ENCODE data around the gene ZNF430. TPM values are rescaled to one million over a fixed set of nuclear protein-coding genes. Genes with fewer than 3 reads are reported as not detected.

Gene ZNF430
- total RNA-seq, 3 donors from 2014 or later = 8.3 to 19.0 (median 10.2) TPM

DNA sequence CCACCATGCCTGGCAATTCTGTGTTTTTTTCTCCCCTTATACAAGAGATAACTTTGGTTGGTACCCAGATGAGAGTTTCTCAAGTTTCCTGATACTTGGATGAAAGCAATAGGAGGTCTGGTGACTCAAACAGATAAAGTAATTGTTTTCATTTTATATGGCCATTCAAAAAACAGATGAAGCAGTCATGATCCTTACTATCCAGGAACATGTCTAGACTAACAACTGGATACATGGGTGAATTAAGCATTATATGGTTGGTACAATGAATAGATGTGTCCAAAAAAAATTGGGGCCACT lies 8.5 kb downstream of the ZNF430 start:
- no peaks in the 10 kb centered on the region for H3K36me3 ChIP-seq
- no peak for TF ChIP-seq CTCF (IDR thresholded peaks at IDR 0.05)
- TF ChIP-seq POLR2AphosphoS5 (IDR thresholded peaks at IDR 0.05) = no peak
- TF ChIP-seq POLR2A (IDR thresholded peaks at IDR 0.05) = no peak

GRCh38 chr19:21045028-21045427 lies 24.6 kb downstream of the ZNF430 start:
- Histone ChIP-seq H3K4me1 (no peaks in the 10 kb centered on the region), H3K4me3 (no peak overlapping the region), H3K36me3 (peaks cover 7% of the 10 kb centered on the region), H3K27ac (no peak overlapping the region), H3K27me3 (no peaks in the 10 kb centered on the region), H3K9me3 (peaks cover 18 to 39% of the 10 kb centered on the region in 2 donors)
- TF ChIP-seq POLR2A (IDR thresholded peaks at IDR 0.05) (no peak), POLR2AphosphoS5 (IDR thresholded peaks at IDR 0.05) (no peak), CTCF (IDR thresholded peaks at IDR 0.05) (no peak)
- DNase-seq (ENCODE audit: low spot score in 2 of 2) = no peak
- intact Hi-C loops (cut with DNase I; ENCODE audit: low total_unique reads) = no loop called here

More for the DNA sequence above, 8.5 kb downstream of the ZNF430 start:
- H3K27ac ChIP-seq = no peak overlapping the region
- no peak for DNase-seq (ENCODE audit: low spot score in 2 of 2)
- no peaks in the 10 kb centered on the region for H3K4me1 ChIP-seq
- intact Hi-C loops (cut with DNase I; ENCODE audit: low total_unique reads) = no loop called here
- no peaks in the 10 kb centered on the region for H3K9me3 ChIP-seq
- no peaks in the 10 kb centered on the region for H3K27me3 ChIP-seq
- no peak overlapping the region for H3K4me3 ChIP-seq

DNA sequence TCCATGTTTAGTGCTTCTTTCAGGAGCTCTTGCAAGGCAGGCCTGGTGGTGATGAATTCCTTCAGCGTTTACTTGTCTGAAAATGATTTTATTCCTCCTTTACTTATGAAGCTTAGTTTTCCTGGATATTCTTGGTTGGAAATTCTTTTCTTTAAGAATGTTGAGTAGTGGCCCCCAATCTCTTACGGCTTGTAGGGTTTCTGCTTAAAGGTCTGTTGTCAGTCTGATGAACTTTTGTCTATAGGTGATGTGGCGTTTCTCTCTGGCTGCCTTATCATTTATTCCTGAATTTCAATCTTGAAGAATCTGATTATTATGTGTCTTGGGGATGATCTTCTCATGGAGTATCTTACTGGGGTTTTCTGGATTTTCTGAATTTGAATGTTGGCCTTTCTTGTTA lies 26.0 kb downstream of the ZNF430 start:
- H3K27me3 ChIP-seq = no peaks in the 10 kb centered on the region
- intact Hi-C loops (cut with DNase I; ENCODE audit: low total_unique reads) = no loop called here
- no peak overlapping the region for H3K27ac ChIP-seq
- no peaks in the 10 kb centered on the region for H3K4me1 ChIP-seq
- peaks cover 7% of the 10 kb centered on the region for H3K36me3 ChIP-seq
- peaks cover 20 to 49% of the 10 kb centered on the region in 2 donors for H3K9me3 ChIP-seq
- TF ChIP-seq CTCF (IDR thresholded peaks at IDR 0.05) = no peak
- no peak for TF ChIP-seq POLR2AphosphoS5 (IDR thresholded peaks at IDR 0.05)
- no peak for TF ChIP-seq POLR2A (IDR thresholded peaks at IDR 0.05)
- DNase-seq (ENCODE audit: low spot score in 2 of 2) = no peak
- H3K4me3 ChIP-seq = no peak overlapping the region

- intact Hi-C loops (cut with DNase I; ENCODE audit: low total_unique reads) = no loop called here
- Histone ChIP-seq H3K4me1 (no peaks in the 10 kb centered on the region), H3K36me3 (peaks cover 7% of the 10 kb centered on the region), H3K27ac (no peak overlapping the region), H3K4me3 (no peak overlapping the region), H3K9me3 (peaks cover 22 to 60% of the 10 kb centered on the region in 2 donors), H3K27me3 (no peaks in the 10 kb centered on the region)
- TF ChIP-seq POLR2A (IDR thresholded peaks at IDR 0.05) (no peak), CTCF (IDR thresholded peaks at IDR 0.05) (no peak), POLR2AphosphoS5 (IDR thresholded peaks at IDR 0.05) (no peak)
- DNase-seq (ENCODE audit: low spot score in 2 of 2) = no peak
Observed at GRCh38 chr19:21047716-21048115, 27.3 kb downstream of the ZNF430 start.

DNA sequence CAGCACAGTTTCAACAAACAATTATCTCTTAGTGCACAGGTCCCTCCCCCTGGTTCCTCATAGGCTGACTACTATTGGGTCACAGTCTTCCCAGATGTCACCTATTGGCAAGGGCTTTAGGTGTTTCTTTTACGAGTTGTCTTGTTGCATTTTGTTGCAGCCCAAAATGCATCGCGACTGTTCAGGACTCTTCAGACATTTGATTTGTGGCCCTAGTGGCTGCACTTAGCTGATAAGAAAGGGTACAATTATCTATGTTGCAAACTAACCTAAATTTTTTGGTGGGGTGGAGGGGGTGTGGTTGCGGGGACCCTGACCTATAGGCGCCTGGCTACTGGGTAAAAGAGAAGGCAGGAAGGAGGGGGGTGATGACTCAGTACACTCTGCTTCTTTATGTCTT lies 32.4 kb downstream of the ZNF430 start:
- H3K4me3 ChIP-seq = no peak overlapping the region
- no peak for TF ChIP-seq POLR2AphosphoS5 (IDR thresholded peaks at IDR 0.05)
- TF ChIP-seq POLR2A (IDR thresholded peaks at IDR 0.05) = no peak
- TF ChIP-seq CTCF (IDR thresholded peaks at IDR 0.05) = no peak
- H3K9me3 ChIP-seq = peaks cover 24 to 51% of the 10 kb centered on the region in 2 donors
- no peaks in the 10 kb centered on the region for H3K27me3 ChIP-seq
- intact Hi-C loops (cut with DNase I; ENCODE audit: low total_unique reads) = no loop called here
- DNase-seq (ENCODE audit: low spot score in 2 of 2) = no peak
- H3K4me1 ChIP-seq = no peaks in the 10 kb centered on the region
- no peak overlapping the region for H3K27ac ChIP-seq
- H3K36me3 ChIP-seq = peaks cover 8% of the 10 kb centered on the region

All from breast epithelium (tissue), 4 donors.